ENCODE results near the gene FUT3. TPM values are rescaled to one million over a fixed set of nuclear protein-coding genes. Genes with fewer than 3 reads are reported as not detected.

The FUT3 gene
- total RNA-seq, 1 experiment from 2014 or later = not detected

DNA sequence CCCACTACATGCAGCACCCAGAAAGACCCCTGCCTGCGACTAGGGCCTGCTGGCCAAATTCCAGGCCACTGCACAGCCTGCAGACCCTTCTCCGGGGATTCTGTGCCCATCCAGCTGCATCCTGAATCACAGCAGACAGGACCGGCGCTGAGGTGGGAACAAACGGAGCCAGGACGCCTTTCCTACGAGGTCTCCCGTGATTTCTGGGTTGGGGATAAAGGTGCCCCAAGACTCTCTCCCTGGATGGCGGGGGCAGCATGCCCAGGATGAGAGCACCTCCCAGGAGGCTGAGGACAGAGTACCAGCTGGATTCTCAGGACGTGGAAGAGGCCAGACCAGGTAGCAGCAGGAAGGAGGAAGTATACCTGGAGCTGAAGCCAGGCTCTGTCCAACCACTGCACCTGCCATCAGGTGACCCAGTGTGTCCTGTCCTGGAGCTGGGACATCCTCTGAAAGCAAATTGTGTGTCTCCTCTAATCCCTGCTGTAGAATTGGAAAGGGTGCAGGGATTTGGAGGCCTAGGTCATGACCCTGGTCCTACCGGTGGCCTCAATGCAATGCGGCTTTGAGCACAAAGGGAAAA is 22.5 kb upstream of the FUT3 start:
- no peak overlapping the region for H2BK12ac ChIP-seq (ENCODE audit: insufficient read length, low read depth, low read length)
- H2AK5ac ChIP-seq (ENCODE audit: insufficient read length, low read length) = no peak overlapping the region
- Mint-ChIP-seq H3K4me1 (peaks cover 0 to 6% of the 10 kb centered on the region in 2 experiments; a peak in 1 of 4 replicates), H3K27me3 (ENCODE audit: low read depth) (peaks cover 15% of the 10 kb centered on the region), H3K27ac (peak overlapping the region in 1 of 3 experiments; percentile 48; a peak in 1 of 7 replicates), H3K36me3 (ENCODE audit: insufficient read depth in 1 of 3, low read depth in 3 of 3) (no peaks in the 10 kb centered on the region; a peak in 1 of 7 replicates), H3K9me3 (no peaks in the 10 kb centered on the region; a peak in 1 of 5 replicates), H3K4me3 (no peak overlapping the region; a peak in 1 of 5 replicates)
- H3K23ac ChIP-seq (ENCODE audit: insufficient read length, low read depth, low read length) = no peak overlapping the region
- no peak overlapping the region for H4K91ac ChIP-seq (ENCODE audit: insufficient read length, low read depth, low read length)
- H2BK120ac ChIP-seq (ENCODE audit: low read depth, low read length, poor library complexity, severe bottlenecking) = no peak overlapping the region
- no peaks in the 10 kb centered on the region for H4K20me1 ChIP-seq (ENCODE audit: control insufficient read depth, insufficient read depth, insufficient read length)
- whole genome bisulfite sequencing (ENCODE audit: extremely low coverage, insufficient read length, low lambda C conversion rate) = no CpG with 5 or more reads among the region's 12 CpGs
- no peak overlapping the region for H3K4me2 ChIP-seq (ENCODE audit: insufficient read depth, insufficient read length, low read length)
- no peak overlapping the region for H3K14ac ChIP-seq (ENCODE audit: insufficient read depth, low read length)
- no peak overlapping the region for H3K27ac ChIP-seq (ENCODE audit: insufficient read length, low read depth, low read length)
- no peaks in the 10 kb centered on the region for H3K27me3 ChIP-seq (ENCODE audit: insufficient read depth, low read length)
- no peaks in the 10 kb centered on the region for H3K4me1 ChIP-seq (ENCODE audit: insufficient read depth, low read length)
- no peaks in the 10 kb centered on the region for H3K79me1 ChIP-seq (ENCODE audit: insufficient read depth, low read depth, low read length, poor library complexity, severe bottlenecking)
- H2BK5ac ChIP-seq (ENCODE audit: insufficient read length, low read length) = no peak overlapping the region
- H3K9me3 ChIP-seq (ENCODE audit: control insufficient read depth, low read depth, low read length) = no peaks in the 10 kb centered on the region
- no peak overlapping the region for H3K18ac ChIP-seq (ENCODE audit: insufficient read length, low read depth, low read length)
- no peak overlapping the region for H4K8ac ChIP-seq (replicated peaks; ENCODE audit: insufficient read length, low read depth, low read length)
- H4K5ac ChIP-seq (ENCODE audit: insufficient read length, low read depth, low read length) = no peak overlapping the region
- no peaks in the 10 kb centered on the region for H3K23me2 ChIP-seq (ENCODE audit: insufficient read length, low read depth, low read length, poor library complexity, severe bottlenecking)
- no peak overlapping the region for H3K4ac ChIP-seq (ENCODE audit: low read depth, low read length)
- H2BK20ac ChIP-seq (ENCODE audit: low read depth, low read length, poor library complexity, severe bottlenecking) = no peak overlapping the region
- no peak overlapping the region for H2BK15ac ChIP-seq (ENCODE audit: low read depth, low read length)
- no peak for DNase-seq
- no peak overlapping the region for H3T11ph ChIP-seq (ENCODE audit: low read length)
- no peaks in the 10 kb centered on the region for H3K79me2 ChIP-seq (ENCODE audit: insufficient read depth, low read length)
- no peak overlapping the region for H3K56ac ChIP-seq (ENCODE audit: insufficient read length, low read depth, low read length)
- H2AFZ ChIP-seq (ENCODE audit: low read length) = no peak overlapping the region
- no peak overlapping the region for H3K9ac ChIP-seq (ENCODE audit: extremely low read depth, insufficient read length, low read length)
- TF ChIP-seq CTCF (conservative IDR thresholded peaks at IDR 0.05) = no peak

Measured in H9 (cell line).